HCT116 (cell line): ENCODE results near the gene AP1S1. TPM values are rescaled to one million over a fixed set of nuclear protein-coding genes. Genes with fewer than 3 reads are reported as not detected.

ENCODE experiments used
- ATAC-seq: fragments of 200-7000 bp; cut with Tn5 transposase; 2 replicates; pipeline ENCODE4 v1.9.1; 2020; ENCODE audit warnings: mild to moderate bottlenecking, moderate library complexity
- BruUV-seq: library from RNA; stranded (reverse); fragments of 400-500 nt; replicated peaks from 2 replicates; lab custom pipeline; 2021; lab: Mats Ljungman, UMichigan
- CTCF ChIA-PET: fragments of 300-600 bp; sonication (Branson Sonifier 250); formaldehyde crosslinking; loops from one replicate; lab custom pipeline; 2021; ENCODE audit warnings: antibody characterized with exemption; lab: Charles Lee
- POLR2A ChIA-PET: fragments of 300-600, 350-600 bp; sonication (Branson Sonifier 250); formaldehyde crosslinking; loops from one replicate; lab custom pipeline; 2021; ENCODE audit warnings: antibody characterized with exemption; lab: Charles Lee
- RAD21 ChIA-PET, 2 experiments: fragments of 300-600 bp; sonication (Branson Sonifier 250); formaldehyde crosslinking; loops; one replicate each; lab custom pipeline; 2023; ENCODE audit warnings: low total read pairs in 2 of 2; ENCODE audit not compliant: uncharacterized antibody in 2 of 2, unreplicated experiment in 2 of 2, low non-redundant PET in 1 of 2; lab: Charles Lee
- DNase-seq: peaks from one replicate; pipeline ENCODE4 v3.0.0-alpha.2; 2010; ENCODE audit warnings: low read depth, low spot score
- H2AFZ ChIP-seq: fragments of 200-600 bp; shearing (Covaris generic), sonication (generic); 2 replicates; pipeline ENCODE4 v1.6.1; 2017; ENCODE audit warnings: low read depth, mixed run types, mixed read lengths, antibody characterized with exemption, low read length; ENCODE audit not compliant: poor library complexity, severe bottlenecking
- H3K27ac ChIP-seq: 2 replicates; pipeline ENCODE4 v1.5.1; 2012; ENCODE audit warnings: low read depth, low read length
- H3K27me3 ChIP-seq: fragments of 200-600 bp; sonication (generic); 2 replicates; pipeline ENCODE4 v1.6.1; 2016; ENCODE audit warnings: mixed run types, low read length, mixed read lengths; ENCODE audit not compliant: insufficient read depth
- H3K36me3 ChIP-seq, 2 experiments: fragments of 200-500 bp in 1 of 2; fragments of 200-600 bp in 1 of 2; sonication (Bioruptor generic) in 1 of 2; sonication (generic) in 1 of 2; 2 replicates each; pipeline versions ENCODE4 v1.5.1 to v1.6.1; 2014 to 2016; ENCODE audit warnings: low read length in 2 of 2, inconsistent platforms in 1 of 2, mixed read lengths in 1 of 2, mixed run types in 1 of 2; ENCODE audit not compliant: insufficient read depth in 2 of 2, control insufficient read depth in 1 of 2
- H3K4me1 ChIP-seq, 2 experiments: fragments of 200-600 bp in 1 of 2; sonication (generic) in 1 of 2; 2 replicates each; pipeline versions ENCODE4 v1.5.1 to v1.6.1; 2012 to 2017; ENCODE audit warnings: low read length in 2 of 2, inconsistent platforms in 1 of 2, mild to moderate bottlenecking in 1 of 2, mixed read lengths in 1 of 2, mixed run types in 1 of 2, moderate library complexity in 1 of 2; ENCODE audit not compliant: insufficient read depth in 2 of 2, control insufficient read depth in 1 of 2
- H3K4me2 ChIP-seq: fragments of 200-600 bp; sonication (generic); 2 replicates; pipeline ENCODE4 v1.6.1; 2017; ENCODE audit warnings: mixed run types, low read length, mixed read lengths
- H3K4me3 ChIP-seq, 2 experiments: fragments of 200-600 bp in 1 of 2; sonication (generic) in 1 of 2; replicated peaks in 1 of 2; 2 replicates each; pipeline ENCODE4 v1.5.1; 2011 to 2016; ENCODE audit warnings: low read length in 2 of 2, control low read depth in 1 of 2, low read depth in 1 of 2, mild to moderate bottlenecking in 1 of 2, mixed read lengths in 1 of 2, mixed run types in 1 of 2
- H3K79me2 ChIP-seq: fragments of 200-600 bp; sonication (generic); 2 replicates; pipeline ENCODE4 v1.6.1; 2017; ENCODE audit warnings: mild to moderate bottlenecking, mixed run types, low read length, moderate library complexity, mixed read lengths; ENCODE audit not compliant: insufficient read depth
- H3K9ac ChIP-seq: fragments of 200-600 bp; sonication (generic); 2 replicates; pipeline ENCODE4 v1.6.1; 2016; ENCODE audit warnings: low read length, mixed read lengths
- H3K9me2 ChIP-seq: fragments of 200-600 bp; sonication (generic), shearing (Covaris generic); 2 replicates; pipeline ENCODE4 v1.6.1; 2017; ENCODE audit warnings: mixed run types, mild to moderate bottlenecking, moderate library complexity; ENCODE audit not compliant: insufficient read depth
- H3K9me3 ChIP-seq, 2 experiments: fragments of 200-500 bp in 1 of 2; fragments of 200-600 bp in 1 of 2; sonication (Bioruptor generic) in 1 of 2; sonication (generic) in 1 of 2; 2 replicates each; pipeline ENCODE4 v1.6.1; 2014 to 2017; ENCODE audit warnings: low read length in 2 of 2, mixed read lengths in 2 of 2, inconsistent platforms in 1 of 2, low read depth in 1 of 2, mild to moderate bottlenecking in 1 of 2, mixed run types in 1 of 2, moderate library complexity in 1 of 2; ENCODE audit not compliant: control insufficient read depth in 1 of 2, insufficient read depth in 1 of 2
- H4K20me1 ChIP-seq: fragments of 200-600 bp; sonication (generic), shearing (Covaris generic); 2 replicates; pipeline ENCODE4 v1.6.1; 2017; ENCODE audit warnings: mixed run types, mild to moderate bottlenecking, moderate library complexity; ENCODE audit not compliant: insufficient read depth
- POLR2A ChIP-seq: IDR thresholded peaks from 2 replicates; pipeline ENCODE4 v1.7.0; 2011; ENCODE audit warnings: borderline replicate concordance; ENCODE audit not compliant: insufficient read depth, insufficient read length; ENCODE audit errors: extremely low read depth
- RAD21 ChIP-seq: IDR thresholded peaks from 2 replicates; pipeline ENCODE4 v1.6.1; 2012; ENCODE audit warnings: low read depth, mild to moderate bottlenecking
- SIN3A ChIP-seq: IDR thresholded peaks from 2 replicates; pipeline ENCODE4 v1.6.1; 2012; ENCODE audit warnings: low read depth
- intact Hi-C: fragments of 100-400 bp; cut with micrococcal nuclease; formaldehyde crosslinking; loops from 2 replicates; pipeline ENCODE4 v1.10.0; 2022
- total RNA-seq: library from RNA; stranded (reverse); gene quantifications from one replicate; pipeline ENCODE4 v1.2.1, GENCODE V29; 2021; ENCODE audit not compliant: unreplicated experiment
- TF ChIP-seq, protein P1 (sequence below): IDR thresholded peaks from 2 replicates; pipeline ENCODE4 v1.6.1; 2011; ENCODE audit warnings: mild to moderate bottlenecking, low read length, moderate library complexity; ENCODE audit not compliant: insufficient replicate concordance; ENCODE audit errors: extremely low read depth
- TF ChIP-seq, protein P2 (sequence below): IDR thresholded peaks from 2 replicates; pipeline ENCODE4 v1.6.1; 2012

Gene AP1S1
- total RNA-seq, 1 experiment from 2014 or later: 130 TPM

DNA sequence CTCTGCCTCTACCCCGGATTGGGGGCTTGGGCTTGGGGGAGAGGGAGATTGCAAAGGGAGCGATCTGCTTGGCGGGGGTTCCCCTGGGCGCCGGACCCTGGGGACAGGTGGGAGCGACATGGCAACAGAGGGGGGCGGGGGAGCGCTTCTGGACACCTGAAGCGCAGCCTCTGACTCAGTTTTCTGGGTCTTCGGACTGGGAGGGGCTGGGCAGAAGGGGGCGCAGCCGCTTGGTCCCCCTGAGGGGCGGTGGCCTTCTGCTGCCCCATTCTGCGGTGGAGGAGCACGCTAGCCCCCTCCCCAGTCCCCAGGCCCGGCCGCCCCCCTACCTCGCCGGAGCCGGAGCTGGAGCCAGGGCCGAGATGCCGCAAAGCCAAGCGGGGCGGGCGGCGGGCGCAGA is 25.4 kb downstream of the AP1S1 start:
- Histone ChIP-seq H4K20me1 (no peaks in the 10 kb centered on the region), H3K36me3 (no peaks in the 10 kb centered on the region), H3K4me3 (no peak overlapping the region), H3K9ac (no peak overlapping the region), H3K4me2 (no peak overlapping the region)
- ATAC-seq (no peak), DNase-seq (no peak)
- ChIA-PET POLR2A (no interaction called here), CTCF (no interaction called here), RAD21 (no interaction called here)
- BruUV-seq: no TSS peak
- TF ChIP-seq, protein P1, sequence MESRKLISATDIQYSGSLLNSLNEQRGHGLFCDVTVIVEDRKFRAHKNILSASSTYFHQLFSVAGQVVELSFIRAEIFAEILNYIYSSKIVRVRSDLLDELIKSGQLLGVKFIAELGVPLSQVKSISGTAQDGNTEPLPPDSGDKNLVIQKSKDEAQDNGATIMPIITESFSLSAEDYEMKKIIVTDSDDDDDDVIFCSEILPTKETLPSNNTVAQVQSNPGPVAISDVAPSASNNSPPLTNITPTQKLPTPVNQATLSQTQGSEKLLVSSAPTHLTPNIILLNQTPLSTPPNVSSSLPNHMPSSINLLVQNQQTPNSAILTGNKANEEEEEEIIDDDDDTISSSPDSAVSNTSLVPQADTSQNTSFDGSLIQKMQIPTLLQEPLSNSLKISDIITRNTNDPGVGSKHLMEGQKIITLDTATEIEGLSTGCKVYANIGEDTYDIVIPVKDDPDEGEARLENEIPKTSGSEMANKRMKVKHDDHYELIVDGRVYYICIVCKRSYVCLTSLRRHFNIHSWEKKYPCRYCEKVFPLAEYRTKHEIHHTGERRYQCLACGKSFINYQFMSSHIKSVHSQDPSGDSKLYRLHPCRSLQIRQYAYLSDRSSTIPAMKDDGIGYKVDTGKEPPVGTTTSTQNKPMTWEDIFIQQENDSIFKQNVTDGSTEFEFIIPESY: no peak
- no peak for TF ChIP-seq RAD21
- TF ChIP-seq, protein P2, sequence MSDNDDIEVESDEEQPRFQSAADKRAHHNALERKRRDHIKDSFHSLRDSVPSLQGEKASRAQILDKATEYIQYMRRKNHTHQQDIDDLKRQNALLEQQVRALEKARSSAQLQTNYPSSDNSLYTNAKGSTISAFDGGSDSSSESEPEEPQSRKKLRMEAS: no peak
- TF ChIP-seq, all 23 proteins: peak for 0
- intact Hi-C loops: no loop called here
- Histone ChIP-seq H3K9me2 (no peaks in the 10 kb centered on the region), H3K9me3 (no peaks in the 10 kb centered on the region), H3K27ac (no peak overlapping the region), H2AFZ (no peak overlapping the region), H3K4me1 (peaks cover 6 to 14% of the 10 kb centered on the region in 2 experiments; a peak in 3 of 4 replicates), H3K79me2 (no peaks in the 10 kb centered on the region), H3K27me3 (no peaks in the 10 kb centered on the region)

- no peak within 1 kb of the TSS for H3K27ac ChIP-seq
- H3K9ac ChIP-seq: no peak within 1 kb of the TSS
- ATAC-seq: no peak
- RAD21 ChIA-PET: no interaction called here
- CTCF ChIA-PET: no interaction called here
- intact Hi-C loops: no loop called here
- no peaks in the 10 kb centered on the region for H3K9me2 ChIP-seq
- H4K20me1 ChIP-seq: no peaks in the 10 kb centered on the region
- no peak for DNase-seq
- no peak within 1 kb of the TSS for H3K4me3 ChIP-seq
- H3K36me3 ChIP-seq: no peaks in the 10 kb centered on the region
- BruUV-seq: no TSS peak
- no peaks in the 10 kb centered on the region for H3K9me3 ChIP-seq
- peaks cover 6 to 19% of the 10 kb centered on the region in 2 experiments; a peak in 3 of 4 replicates for H3K4me1 ChIP-seq
- TF ChIP-seq POLR2A: no peak
- no peak for TF ChIP-seq SIN3A
- no peaks in the 10 kb centered on the region for H3K79me2 ChIP-seq
- no peaks in the 10 kb centered on the region for H3K27me3 ChIP-seq
- H2AFZ ChIP-seq: no peak within 1 kb of the TSS
- no peak within 1 kb of the TSS for H3K4me2 ChIP-seq
- POLR2A ChIA-PET: no interaction called here
Measured at GRCh38 chr7:101180130-101180755, 26.0 kb downstream of the AP1S1 start, which contains the start of gene NAT16. Gene NAT16 (minus strand): TSS chr7:101180293. CDS start chr7:101174807, 5,486 bp downstream.
